GM19455 (cell line): ENCODE results near the gene SEPSECS.
A peak's percentile ranks its signal among the peaks of the same experiment; 100 is the strongest.

ENCODE experiments used
- ATAC-seq: cut with Tn5 transposase; IDR thresholded peaks from one replicate; pipeline ENCODE4 v1.9.1; 2021; ENCODE audit not compliant: unreplicated experiment

Gene SEPSECS

DNA sequence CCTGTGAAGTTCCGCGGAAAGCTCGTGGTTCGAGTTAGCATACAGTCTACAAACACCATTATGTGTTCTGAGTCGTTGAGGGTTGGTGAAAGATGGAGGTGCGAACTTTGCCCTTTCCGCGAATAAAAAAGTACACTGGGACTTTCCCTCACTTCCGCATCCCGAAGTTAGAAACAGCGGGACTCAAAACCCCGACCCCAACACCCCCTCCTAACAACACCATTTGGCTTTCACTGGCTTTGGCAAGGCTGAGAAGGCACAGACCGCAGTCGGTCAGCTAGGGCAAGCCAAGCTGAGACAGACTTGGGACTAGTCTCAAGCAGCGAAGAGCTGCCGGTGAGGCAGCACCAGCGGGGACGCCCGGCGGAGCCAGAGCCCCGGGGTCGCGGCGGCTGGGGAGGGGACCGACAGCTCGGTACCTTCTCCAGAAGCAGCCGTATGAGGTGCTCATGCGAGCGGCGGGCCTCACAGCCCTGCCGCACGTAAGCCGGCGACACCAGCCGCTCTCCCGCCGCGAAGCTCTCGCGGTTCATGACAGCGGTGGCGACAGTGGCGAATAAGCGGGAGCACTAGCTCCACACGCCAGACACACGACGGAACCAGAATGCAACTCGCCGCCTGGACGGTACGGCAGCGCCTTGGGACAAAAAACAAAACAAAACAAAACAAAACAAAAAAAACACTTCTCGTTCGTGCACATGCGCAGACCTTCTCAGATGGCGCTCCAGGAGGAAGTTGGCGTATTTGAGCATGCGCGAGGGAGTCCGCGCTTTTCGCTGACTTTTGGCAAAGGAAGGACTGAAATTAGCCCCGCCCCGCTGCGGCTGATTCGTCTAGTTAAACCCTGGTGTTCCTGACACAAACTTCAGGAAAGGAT is at the start of gene SEPSECS:
SEPSECS (minus strand) TSS at position 613 of the 877 bp plus-strand sequence; CDS start at position 533, 80 bp downstream.
- ATAC-seq, result peak; percentile 90

DNA sequence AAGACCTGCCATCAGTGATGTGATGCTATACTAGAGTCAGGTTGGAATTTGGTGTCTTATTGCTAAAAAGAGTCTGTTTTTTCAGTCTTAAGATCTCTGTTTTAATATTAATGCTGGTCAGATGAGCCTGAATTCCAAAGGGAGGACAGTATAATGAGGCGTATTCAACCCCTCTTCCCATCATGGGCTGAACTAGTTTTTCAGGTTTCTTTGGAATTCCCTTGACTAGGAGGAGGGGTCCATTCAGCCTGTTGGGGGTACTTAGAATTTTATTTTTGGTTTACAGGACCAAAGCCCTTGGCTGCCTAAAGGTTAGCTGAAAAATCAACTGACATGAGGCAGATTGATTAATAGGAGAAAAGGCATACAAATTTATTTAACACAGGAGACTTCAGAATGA is 49.5 kb upstream of the SEPSECS start:
- ATAC-seq, result no peak

DNA sequence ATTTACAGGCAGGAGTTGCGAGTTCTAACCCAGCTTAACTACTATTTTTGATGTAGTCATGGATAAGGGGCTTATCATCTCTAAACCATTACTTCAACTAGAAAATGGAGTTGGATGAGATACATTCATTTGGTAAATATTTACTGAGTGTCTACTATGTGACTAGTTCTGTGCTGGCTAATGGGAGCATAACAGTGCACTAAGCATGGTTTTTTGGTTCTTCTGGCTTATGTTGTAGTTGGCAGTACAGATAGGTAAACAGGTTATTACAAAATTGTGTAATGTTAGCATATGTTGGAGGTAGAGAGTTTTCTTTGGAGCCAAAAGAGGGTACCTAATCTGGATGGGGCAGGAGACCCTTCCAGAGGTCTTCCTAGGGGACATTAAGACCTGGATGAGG is 47.7 kb upstream of the SEPSECS start:
- no peak for ATAC-seq

DNA sequence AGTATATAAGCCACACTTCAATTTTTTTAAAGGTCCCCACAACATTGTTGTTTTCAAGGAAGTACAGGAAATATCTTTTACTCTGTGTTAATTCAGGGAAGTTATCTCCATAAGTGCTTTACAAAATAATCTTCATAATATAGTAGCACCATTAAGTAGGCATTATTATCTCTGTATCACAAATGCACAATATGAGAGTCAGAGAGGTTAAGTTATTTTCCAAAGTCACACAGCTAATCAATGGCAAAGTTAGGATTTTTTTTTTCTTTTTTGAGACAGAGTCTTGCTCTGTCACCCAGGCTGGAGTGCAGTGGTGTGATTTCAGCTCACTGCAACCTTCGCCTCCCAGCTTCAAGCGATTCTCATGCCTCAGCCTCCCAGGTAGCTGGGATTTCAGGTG is 38.5 kb upstream of the SEPSECS start:
- no peak for ATAC-seq

DNA sequence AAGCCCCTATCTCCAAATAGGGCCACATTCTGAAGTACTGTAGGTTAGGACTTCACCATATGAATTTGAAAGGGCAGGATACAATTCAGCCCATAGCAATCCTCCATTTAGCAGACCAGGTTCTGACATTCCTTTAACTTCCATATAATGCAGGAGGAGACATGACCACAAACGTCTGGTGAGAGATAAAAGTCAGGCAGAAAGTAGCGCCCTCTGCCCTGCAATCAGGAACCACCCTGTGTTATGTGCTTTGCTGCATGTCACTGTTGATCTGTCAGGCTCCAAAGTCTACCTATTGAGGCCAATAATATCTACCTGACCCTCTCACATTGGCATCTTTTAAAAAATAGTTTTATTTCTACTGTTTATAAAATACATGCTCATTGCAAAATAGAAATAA is 30.2 kb upstream of the SEPSECS start:
- ATAC-seq, result no peak

DNA sequence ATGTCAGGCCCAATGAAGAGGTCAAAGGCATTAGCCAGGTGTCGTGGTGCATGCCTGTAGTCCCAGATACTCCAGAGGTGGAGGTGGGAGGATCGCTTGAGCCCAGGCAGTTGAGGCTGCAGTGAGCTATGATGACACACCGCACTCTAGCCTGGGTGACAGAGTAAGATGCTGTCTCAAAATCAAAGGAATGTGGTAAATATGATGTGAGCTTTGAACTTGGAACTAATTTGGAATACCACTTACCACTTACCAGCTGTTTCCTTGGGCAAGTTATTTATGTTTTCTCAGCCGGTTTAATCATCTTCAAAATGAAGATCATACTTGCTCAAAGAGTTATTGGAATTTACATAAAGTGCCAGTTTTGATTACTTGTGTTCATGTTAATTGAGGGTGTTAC is 23.8 kb upstream of the SEPSECS start:
- no peak for ATAC-seq

DNA sequence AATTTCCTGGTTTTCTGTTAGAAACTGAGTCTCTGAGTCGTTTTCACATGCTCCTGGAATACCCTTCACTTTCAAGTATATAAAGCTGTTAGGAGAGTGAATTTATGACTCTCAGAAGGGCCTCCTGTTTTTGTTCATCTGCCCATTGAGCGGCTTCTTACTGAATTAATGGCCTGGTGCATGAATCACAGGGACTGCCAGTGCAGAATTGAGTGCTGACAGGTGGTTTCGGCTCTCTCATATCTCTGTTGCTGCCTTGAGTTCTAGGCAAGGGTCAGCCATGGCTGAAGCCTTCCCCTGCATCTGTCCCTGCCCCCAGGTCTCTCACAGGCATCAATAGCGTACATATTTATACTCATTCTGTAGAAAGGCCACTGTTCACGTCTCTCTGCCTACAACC is 22.7 kb upstream of the SEPSECS start:
- no peak for ATAC-seq

DNA sequence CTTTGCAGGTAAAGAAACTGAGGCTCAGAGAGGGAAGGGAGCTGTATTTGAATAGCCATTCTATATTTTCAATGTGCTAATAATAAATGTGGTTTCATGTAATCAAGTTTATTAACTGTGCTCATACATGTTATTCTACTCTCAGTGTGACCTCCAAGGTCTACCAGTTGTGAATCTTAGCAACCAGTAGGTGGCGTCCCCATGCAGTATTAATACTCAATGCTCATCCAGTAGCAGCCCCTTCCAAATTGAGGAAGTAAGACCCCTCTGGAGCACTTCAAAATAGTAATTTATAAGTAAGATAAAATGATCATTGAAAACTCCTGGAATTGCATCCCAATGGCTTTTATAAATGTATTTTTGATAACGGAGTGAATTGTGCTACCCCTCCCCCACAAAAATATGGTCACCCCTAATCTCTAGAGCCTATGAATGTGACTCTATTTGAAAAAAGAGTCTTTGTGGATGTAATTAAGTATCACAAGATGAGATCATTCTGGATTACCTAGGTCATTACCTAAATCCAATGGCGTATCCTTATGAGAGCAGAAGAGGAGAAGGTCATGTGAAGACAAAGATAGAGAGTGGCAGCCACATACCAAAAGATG is 20.4 kb upstream of the SEPSECS start:
- peak; percentile 75 for ATAC-seq

DNA sequence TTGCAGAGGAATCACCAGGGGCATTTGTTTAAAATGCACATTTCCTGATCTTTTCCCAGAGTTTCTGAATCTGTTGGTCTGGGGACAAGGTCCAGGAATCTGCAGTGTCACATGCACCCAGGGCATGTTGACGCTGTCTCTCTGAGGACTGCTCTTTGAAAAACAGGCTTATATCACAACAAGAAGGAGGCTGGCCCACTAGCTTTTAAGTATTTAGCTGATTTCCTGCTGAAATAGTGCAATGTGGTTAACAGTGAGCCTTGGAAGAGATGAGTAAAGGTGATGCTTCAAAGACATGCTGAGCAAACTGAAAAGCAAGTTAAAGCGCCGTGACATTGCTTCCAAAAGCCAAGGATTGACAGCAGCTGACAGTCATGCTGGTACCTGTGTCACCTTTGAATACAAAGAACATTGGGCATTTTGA is 18.6 kb upstream of the SEPSECS start:
- no peak for ATAC-seq

DNA sequence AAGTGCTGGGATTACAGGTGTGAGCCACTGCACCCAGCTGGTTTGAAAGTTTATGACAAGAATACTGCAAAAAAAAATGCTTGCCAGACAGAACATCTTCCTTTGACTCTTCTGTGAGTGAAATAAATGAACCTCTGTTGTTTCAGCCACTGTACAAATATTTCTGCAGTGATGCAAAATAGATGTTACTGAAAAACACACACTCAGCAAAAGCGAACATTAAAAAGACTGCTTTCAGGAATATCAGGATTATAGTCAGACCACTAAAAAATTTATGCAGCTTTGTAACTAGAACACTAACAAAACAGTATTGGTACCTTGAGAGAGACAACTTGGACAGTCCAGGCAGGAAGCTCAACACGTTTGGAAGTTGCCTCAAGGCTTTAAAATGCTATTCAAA is 16.9 kb upstream of the SEPSECS start:
- no peak for ATAC-seq

DNA sequence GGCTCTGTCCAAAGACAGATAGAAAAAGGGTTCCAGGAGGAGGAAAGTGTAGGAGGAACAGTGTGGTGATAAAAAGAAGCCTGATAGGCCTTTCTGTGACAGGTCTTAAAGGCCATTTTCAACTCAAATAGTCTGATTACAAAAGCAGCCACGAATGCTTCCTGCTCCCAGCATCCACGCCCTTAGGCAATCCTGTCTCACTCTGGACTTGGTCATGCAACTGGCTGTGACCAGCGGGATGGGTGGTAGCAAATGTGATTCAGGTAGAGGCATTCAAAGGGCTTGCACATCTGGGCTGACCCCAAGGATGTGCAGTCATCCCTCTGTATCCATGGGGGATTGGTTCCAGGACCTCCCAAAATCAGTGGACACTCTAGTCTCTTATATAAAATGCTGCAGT is 14.4 kb upstream of the SEPSECS start:
- no peak for ATAC-seq

DNA sequence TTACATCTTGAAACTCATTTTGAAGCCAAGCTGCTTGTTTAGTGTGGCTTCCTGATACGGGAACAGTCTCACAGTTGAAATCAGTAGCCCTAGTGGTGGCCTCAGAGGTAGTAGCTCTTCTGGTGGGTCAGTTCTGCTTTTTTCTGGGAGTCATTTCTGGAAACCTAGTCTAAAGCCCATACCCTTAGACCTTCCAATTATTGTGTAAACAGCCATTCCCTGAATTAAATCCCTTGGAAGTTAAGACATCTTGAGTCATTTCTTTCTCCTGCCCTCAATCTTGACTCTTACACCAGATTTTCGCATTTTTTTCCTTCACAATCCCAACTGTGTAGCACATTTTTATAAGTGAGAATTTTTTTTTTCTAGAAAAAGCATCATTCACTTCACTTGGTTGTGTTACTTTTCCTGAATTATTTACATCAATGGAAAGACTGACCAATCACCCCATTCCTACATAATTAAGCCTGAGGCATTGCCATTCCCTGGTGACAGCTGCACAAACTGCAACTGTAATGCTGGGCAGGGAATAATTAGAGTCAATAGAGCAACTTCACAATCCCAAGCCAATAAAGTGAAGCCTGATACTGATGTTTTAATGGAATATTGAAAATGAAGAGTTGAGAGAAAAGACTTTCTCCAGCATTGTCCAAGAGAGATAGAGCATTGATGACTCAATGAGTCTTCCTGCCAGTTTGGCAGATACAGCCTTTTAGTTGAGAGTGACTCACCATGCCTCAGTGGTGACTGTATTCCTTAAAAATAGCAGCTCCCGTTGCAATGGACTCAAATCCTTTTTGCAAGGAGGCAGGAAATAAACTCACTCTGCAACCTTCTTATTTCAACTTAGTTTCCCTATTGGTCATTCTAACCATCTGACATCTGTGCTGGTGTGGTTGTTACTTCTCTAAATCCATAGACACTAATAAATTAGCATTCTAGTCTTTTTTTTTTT is 13.0 kb upstream of the SEPSECS start:
- ATAC-seq, result peak; percentile 63

DNA sequence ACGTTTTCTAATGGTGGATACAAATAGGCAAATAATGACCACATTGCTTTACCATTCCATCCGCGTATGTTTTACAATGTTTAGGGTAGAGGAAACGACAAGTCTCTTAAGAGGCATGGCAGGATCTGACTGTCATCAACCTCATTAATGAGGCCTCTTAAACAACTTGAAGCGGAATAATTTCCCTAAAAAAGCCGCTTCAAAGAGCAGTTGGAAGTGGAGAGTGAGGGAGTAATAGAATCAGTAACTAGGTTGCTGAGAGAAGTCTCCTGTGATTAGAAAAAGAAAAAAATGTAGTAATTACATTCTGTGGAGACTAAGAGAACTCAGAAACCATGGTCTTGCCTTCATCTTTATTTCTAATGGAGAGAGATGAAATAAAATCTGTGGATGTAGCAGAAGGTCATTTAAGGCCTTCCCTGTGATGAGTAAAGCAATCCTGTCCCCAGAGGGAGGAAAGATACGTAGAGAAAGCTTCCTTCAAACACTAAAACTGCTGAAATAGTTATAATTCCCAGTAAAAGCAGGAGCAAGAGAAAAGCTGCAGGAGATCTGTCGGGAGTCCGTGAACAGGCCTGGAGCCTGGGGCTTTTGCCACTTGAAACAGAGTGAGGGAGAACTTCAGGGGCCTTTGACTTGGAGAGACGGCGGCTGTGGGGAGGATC is 11.1 kb upstream of the SEPSECS start:
- ATAC-seq, result no peak

DNA sequence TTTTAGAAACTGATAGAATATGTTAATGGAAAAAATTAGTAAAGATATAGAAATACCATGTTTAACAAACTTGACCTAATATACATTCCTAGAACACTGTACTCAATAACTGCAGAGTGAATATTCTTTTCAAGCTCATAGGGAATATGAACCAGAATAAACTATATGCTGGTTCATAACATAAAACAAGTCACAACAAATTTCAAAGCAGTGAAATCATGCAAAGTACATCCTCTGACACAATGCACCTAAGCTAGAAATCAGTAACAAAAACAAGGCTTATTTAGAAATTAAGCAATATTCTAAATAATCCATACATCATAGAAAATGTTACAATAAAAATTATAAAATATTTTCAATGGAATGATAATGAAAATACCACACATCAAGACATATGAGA is 9.2 kb upstream of the SEPSECS start:
- no peak for ATAC-seq

DNA sequence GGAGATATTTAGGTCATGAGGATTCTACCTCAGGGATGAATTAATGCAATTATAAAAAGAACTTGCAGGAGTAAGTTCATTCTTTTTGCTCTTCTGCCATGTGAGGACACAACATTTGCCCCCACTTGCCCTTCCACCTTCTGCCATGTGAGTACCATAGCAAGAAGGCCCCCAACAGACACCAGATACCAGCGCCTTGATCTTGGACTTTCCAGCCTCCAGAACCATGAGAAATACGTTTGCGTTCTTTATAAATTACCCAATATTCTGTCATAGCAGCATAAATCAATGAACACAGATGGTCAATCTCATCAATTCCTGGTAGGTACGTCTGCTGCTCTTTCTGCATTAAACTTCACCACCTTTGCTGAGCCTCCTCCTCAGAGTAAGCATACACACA is 5.7 kb upstream of the SEPSECS start:
- ATAC-seq, result no peak

DNA sequence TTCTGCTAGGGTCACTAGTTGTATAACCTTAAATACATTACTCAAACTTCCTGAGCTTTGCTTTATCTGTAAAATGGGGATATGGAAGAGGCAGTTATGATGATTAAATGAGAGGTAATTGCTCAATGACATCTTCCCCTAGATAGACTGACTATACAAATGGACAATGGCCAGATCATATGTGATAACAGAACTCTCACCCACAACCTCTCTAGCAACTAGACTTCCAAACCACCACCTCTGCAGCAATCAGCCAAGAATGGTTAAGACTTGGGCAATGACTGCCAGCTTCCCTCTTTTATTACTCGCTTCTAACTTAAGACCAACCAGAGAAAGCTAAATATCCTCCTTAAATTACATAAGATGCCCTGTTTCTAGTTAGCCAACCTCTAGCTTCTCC is 2.9 kb upstream of the SEPSECS start:
- no peak for ATAC-seq

DNA sequence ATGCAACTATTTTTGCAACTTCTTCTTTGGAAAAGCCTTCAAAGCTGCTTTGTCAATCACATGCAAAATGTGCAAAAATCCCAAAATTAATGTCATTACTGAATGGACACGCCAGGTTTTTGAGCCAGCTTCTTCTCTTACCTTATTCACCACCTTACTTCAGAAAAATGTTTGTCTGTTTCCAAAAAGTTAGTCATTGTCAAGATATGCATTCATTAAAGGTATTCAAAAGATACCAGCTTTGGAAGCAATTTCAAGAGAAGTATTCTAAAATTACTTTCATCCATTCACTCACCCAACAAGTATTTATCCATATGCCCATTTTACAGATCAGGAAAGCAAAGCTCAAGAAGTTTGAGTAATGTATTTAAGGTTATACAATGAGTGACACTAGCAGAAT is 2.3 kb upstream of the SEPSECS start:
- no peak for ATAC-seq

DNA sequence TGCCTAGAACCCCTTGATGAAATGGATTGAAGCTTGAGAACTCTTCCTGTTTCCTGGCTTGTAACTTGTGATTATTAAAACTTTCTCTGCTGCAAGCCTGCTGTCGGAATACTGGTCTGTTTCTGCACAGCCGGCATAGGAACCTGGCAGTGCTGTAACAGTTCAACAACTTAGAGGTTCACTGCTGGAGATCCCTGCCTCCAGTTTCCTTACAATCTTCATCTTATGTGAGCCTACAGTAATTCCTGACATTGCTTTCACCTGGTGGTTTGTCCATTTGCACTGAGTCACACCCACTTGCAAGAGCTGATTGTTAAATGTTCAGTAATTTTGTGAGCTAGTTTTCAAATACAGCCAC is 1.3 kb upstream of the SEPSECS start:
- no peak for ATAC-seq

DNA sequence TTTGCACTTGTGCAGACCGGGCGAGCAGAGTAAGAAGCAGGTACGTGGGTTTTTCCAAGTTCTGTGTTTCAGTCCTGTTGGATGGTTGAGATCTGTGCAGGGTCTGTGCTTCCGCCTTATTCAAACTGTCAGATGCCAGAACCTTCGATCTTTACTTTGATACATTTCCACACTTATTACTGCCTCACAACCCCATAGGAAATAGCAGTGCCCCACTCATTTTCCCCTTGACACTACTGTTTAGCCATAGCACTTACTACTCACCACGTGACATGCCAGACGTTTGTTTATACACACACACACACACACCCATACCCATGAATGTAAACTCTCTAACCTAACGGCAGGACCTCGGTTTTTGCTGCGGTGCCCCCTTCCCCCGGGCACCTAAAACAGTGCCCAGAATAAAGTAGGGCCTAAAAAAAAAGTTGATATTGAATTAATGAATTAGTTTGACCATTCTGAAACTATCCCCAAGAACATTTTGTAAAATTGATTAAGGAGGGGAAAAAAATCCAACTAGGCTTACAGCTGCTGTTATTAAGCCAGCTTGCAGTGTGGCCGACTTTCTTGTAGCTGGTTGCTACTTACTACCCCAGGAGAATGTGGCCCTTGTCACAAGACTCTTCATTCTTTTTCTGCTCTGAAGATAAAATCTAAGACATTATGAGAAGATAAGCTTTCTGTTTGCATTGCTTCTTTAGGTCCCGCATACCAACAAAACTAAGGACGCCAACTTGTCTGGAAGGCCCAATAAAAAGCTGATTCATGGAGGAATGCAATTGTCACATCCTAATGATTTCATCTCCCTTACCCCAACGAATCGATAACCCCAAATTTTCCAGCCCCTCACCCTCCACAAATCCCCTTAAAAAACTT is 704 bp upstream of the SEPSECS start:
- ATAC-seq, result peak; percentile 35

DNA sequence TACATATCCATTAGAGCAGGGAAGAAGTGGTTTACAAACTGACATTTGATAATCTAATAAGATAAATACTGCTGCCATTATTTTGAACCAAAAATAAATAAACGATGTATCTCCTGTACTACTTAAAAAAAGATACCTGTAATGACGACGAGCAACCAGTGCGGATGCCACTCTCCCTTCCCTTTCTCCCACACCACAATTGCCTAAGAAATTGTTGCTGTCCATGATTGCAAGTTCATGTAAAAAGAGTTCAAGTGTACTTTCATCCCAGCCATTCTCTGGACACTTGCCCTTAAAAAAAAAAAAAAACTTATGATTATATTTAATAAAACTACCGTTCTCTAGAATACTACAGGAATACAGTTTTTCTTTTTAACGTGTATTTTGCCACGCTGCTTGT is 1.4 kb downstream of the SEPSECS start:
- no peak for ATAC-seq
